LNCaP clone FGC (cell line): ENCODE results near the gene FCER1G.
A peak's percentile ranks its signal among the peaks of the same experiment; 100 is the strongest.

ENCODE experiments used
- DNase-seq: peaks from one replicate; pipeline ENCODE4 v3.0.0-alpha.2; 2011; ENCODE audit warnings: low read depth
- H3K4me3 ChIP-seq: 2 replicates; pipeline ENCODE4 v1.5.1; 2011; ENCODE audit warnings: mild to moderate bottlenecking, low read depth, low read length, control low read depth
- TF ChIP-seq, protein P1 (sequence below): IDR thresholded peaks from 2 replicates; pipeline ENCODE4 v1.5.1; 2012; ENCODE audit warnings: mild to moderate bottlenecking; ENCODE audit not compliant: control insufficient read depth, insufficient read depth; ENCODE audit errors: extremely low read depth

FCER1G gene

DNA sequence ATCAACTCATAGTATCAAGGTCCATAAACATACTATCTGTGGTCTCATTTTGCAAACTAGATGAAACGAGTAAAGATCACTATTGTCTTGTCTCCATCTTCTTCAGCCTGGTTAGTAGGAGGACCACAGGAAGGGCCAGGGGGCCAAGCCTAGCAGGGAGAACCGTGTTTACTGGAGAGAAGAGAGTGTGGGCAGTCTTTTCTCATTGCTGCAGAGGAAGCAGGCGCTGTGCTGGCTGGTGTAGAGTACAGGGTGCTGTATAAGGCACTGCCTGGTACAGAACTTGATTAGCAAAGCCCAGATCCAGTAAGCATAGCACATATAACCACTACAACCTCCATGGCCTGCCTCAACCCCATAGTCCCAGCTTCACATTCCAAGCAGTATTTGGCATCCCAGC is 27.8 kb upstream of the FCER1G start:
- TF ChIP-seq, protein P1, sequence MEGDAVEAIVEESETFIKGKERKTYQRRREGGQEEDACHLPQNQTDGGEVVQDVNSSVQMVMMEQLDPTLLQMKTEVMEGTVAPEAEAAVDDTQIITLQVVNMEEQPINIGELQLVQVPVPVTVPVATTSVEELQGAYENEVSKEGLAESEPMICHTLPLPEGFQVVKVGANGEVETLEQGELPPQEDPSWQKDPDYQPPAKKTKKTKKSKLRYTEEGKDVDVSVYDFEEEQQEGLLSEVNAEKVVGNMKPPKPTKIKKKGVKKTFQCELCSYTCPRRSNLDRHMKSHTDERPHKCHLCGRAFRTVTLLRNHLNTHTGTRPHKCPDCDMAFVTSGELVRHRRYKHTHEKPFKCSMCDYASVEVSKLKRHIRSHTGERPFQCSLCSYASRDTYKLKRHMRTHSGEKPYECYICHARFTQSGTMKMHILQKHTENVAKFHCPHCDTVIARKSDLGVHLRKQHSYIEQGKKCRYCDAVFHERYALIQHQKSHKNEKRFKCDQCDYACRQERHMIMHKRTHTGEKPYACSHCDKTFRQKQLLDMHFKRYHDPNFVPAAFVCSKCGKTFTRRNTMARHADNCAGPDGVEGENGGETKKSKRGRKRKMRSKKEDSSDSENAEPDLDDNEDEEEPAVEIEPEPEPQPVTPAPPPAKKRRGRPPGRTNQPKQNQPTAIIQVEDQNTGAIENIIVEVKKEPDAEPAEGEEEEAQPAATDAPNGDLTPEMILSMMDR, result no peak

DNA sequence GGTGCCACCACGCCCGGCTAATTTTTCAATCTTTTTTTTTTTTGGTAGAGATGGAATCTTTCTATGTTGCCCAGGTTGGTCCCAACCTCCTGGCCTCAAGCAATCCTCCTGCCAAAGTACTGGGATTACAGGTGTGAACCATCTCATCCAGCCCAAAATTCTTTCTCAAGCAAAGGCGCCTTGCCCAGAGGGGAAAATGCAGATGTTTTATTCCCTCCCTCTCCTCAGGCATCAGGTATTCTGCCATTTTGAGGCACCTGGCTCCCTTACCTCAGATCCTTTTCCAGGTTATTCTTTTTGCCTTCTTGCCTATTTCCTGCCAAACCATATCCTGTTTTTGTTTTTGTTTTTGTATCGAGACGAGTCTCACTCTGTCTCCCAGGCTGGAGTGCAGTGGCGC is 26.7 kb upstream of the FCER1G start:
- TF ChIP-seq, protein P1, result no peak
- no peak overlapping the region for H3K4me3 ChIP-seq
- DNase-seq, result no peak

More for the DNA sequence above, 27.8 kb upstream of the FCER1G start:
- no peak overlapping the region for H3K4me3 ChIP-seq
- DNase-seq, result no peak

DNA sequence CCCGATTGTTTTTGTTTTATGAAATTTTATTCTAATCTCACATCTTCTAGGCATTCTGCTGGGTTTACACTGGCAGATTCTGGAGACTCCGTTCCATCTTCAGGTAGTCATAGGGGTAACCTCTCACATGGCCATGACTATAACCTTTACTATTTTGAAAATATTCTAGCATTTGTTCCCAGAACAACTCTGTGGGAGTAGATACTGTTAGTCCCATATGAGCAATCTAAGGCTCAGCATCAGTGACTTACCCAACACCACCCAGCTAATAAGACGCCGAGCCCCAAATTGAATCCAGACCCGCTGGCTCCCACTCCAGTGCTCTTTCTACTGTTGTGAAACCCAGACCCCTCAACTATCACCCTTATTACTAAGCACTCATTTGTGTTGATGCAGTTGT is 26.1 kb upstream of the FCER1G start:
- no peak for DNase-seq
- H3K4me3 ChIP-seq, result no peak overlapping the region

DNA sequence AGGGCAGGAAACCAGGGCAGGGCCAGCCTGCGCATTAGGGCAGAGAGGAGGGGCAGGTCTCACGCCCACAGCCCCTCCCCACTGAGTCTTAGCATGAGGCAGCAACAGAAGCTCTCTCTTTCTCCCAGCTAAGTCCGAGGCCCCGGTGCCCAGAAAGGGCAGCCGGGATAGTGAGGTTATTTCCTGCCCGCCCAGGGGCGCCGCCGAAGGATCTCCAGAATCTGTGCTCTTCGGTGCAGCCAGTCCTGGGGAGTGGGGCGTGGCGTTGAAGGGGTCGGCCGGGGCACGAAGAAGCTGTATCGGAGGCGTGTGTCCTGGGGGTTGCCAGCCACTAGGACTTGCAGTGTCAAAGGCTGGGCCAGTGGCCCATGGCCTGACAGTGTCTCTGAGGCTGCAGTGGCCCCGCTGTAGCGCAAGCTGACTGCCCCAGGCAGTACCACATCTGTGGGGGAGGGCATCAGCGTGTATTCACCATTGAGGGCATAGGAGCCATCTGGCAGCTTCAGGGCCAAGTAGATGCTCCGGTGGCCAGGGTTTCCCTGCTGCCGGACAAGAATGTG is 24.1 kb upstream of the FCER1G start:
- TF ChIP-seq, protein P1, result no peak
- no peak overlapping the region for H3K4me3 ChIP-seq
- DNase-seq, result no peak

More for the DNA sequence above, 26.1 kb upstream of the FCER1G start:
- TF ChIP-seq, protein P1, result no peak

DNA sequence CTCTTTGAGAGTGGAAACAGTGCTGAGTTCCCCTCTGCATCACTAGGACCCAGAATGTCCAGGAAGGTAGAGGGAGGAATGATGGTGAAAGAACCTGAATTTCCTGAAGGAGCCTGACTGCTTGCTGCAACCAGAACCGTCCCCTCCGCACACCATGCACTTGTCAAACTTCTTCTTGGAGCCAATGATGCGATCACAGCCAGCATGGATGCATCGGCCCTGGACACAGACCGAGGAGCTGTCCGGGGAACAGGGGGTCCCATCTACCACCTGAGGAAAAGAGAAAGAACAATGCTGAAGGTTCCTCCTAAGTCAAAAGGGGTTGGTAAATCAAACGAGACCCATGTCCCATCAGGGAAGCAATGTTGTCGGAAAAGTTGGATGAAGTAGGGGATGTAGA is 23.1 kb upstream of the FCER1G start:
- no peak for DNase-seq
- TF ChIP-seq, protein P1, result no peak

DNA sequence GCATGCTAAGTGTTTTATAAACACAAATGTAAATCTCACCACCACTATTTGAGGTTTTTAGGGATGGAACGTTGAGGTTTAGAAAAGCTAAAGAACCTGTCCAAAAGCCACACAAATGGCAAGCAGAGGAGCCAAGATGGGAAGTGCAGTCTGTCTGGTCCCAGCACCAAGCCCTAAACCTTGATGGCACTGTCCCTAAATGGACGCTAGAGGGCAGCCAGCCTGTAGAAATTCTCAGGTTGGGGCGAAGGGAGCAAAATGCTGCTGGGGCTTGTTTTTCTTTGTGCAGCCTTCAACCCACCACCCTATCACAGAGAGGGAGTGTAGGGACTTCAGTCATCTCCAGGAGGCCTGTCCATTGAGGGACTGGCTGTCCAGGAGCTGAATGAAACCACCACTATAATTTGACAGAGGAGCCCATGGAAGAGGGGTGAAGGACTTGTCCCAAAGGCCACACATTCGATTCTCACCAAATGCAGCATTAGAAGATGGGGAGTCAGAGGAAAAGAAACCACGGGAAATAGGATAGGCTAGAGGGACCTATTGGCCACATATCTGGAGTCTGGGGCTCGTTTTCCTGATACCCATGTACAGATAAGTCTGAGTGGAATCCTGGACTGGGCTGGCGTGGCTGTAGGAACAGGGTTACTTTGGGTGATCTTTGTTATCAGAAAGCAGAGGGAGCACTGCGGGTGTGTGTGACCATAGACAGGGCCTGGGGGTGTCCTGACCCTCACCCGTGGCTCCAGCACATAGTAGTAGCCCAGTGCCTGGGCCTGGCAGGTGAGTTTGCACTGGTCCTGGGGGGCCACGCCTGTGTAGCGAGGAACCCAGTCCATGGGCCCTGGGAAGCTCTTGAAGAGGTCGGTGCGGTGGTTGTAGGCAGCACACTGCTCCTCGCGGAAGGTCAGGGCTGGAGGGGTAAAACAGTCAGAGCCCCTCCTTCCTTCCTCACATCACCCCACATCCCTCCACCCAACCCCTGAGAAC is 22.3 kb upstream of the FCER1G start:
- H3K4me3 ChIP-seq, result no peak overlapping the region
- no peak for DNase-seq
- TF ChIP-seq, protein P1, result peak; percentile 97

More for the DNA sequence above, 23.1 kb upstream of the FCER1G start:
- no peak overlapping the region for H3K4me3 ChIP-seq
